ENCODE data around the gene AJUBA. TPM values are rescaled to one million over a fixed set of nuclear protein-coding genes. Genes with fewer than 3 reads are reported as not detected.

Gene AJUBA
- total and polyA plus RNA-seq, 2 donors (not counting 1 experiment from before 2014, with no cell fraction given): 1.6 TPM; not detected in 1

DNA sequence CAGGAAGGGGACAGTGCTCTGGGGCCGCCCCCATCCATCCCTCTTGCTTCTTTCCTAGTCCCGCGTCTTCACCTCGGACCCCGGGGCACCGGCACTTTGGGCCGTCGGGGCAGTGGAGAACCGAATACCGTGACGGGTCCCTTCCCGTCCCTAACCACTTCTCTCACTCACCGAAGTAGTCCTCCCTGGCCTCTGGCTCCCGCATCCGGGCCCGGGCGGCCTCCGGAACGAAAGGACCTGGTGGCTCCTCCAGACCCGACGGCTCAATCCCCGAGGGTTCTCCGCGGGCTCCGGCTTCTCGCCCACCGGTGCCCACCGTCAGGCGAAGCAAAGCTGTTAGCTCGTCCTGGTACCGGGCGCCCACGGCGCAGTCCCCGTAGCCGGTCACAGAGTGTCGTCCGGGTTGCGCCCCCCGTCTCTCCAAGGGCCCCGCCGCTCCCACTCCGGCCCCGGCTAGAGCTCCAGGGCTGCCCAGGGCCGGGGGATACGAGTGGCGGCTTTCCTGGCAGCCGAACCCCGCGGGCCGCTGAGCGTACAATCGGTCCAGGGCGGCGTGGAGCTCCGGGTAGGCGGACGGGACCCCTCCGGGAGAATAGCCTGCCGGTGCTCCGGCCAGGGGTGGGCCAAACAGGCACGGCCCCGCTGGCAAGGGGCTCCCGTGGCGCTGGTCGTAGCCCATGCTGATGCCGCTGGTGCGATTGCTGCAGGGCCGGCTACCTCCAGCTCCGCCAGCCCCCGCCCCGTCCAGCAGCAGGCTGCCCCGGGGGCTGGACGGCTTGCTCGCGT lies 1.1 kb downstream of the AJUBA start:
- H3K4me1 Mint-ChIP-seq: peaks cover 15% of the 10 kb centered on the region
- Histone ChIP-seq H3K27ac (ENCODE audit: low read length in 2 of 2) (no peak overlapping the region), H3K9ac (ENCODE audit: low read length) (peak overlapping the region; percentile 71), H3K79me2 (ENCODE audit: control insufficient read depth, insufficient read depth, low read length) (no peaks in the 10 kb centered on the region), H3K36me3 (replicated peaks in 1 of 2; ENCODE audit: control extremely low read depth in 1 of 2, control insufficient read depth in 1 of 2, extremely low read depth in 1 of 2, insufficient read depth in 2 of 2, low read length in 1 of 2) (no peaks in the 10 kb centered on the region), H3K9me3 (ENCODE audit: control extremely low read depth in 1 of 3, control insufficient read depth in 2 of 3, insufficient read depth in 1 of 3, low read length in 2 of 3) (peaks cover 0 to 8% (median 0%) of the 10 kb centered on the region in 3 donors), H4K20me1 (ENCODE audit: control insufficient read depth, insufficient read depth, low read length, poor library complexity, severe bottlenecking) (no peaks in the 10 kb centered on the region), H3K4me1 (ENCODE audit: control insufficient read depth in 2 of 2, insufficient read depth in 2 of 2, low read length in 2 of 2) (peaks cover 26 to 36% of the 10 kb centered on the region in 2 donors), H3K4me2 (replicated peaks; ENCODE audit: low read depth, low read length, poor library complexity, severe bottlenecking) (peak overlapping the region; percentile 95), H3K4me3 (ENCODE audit: control extremely low read depth in 1 of 5, extremely low read depth in 1 of 5, insufficient read depth in 1 of 5, low read depth in 2 of 5, low read length in 4 of 5) (peak overlapping the region in 4 of 5 experiments; percentile 58 to 80 (median 72)), H2AFZ (ENCODE audit: insufficient read depth, low read depth, low read length, poor library complexity, severe bottlenecking) (peak overlapping the region; percentile 90), H3K27me3 (replicated peaks in 1 of 4; ENCODE audit: control extremely low read depth in 1 of 4, control insufficient read depth in 3 of 4, insufficient read depth in 4 of 4, low read length in 3 of 4) (peaks cover 0 to 35% (median 15%) of the 10 kb centered on the region in 4 experiments)
- intact Hi-C loops (cut with micrococcal nuclease): loop anchor here (5.0 to 10.0 kb wide), 2 partner anchors 109 to 666 kb away; partner anchors contain the start of gene LRP10
- POLR2A ChIA-PET: interaction anchor here (0.5 to 2.0 kb wide), 6 partner anchors 36 to 861 kb away, joined by 3 to 6 read pairs (median 4); no protein-coding TSS in a partner anchor
- WGBS (ENCODE audit: insufficient coverage): 13% methylated on average over 75 of the region's 76 CpGs
- ATAC-seq (ENCODE audit: low read depth) (no peak), DNase-seq (peak; percentile 58)
- H3K9me3 Mint-ChIP-seq (ENCODE audit: insufficient read depth): no peaks in the 10 kb centered on the region
- CTCF ChIA-PET: interaction anchor here (0.7 to 36.3 kb wide), 14 partner anchors 9 to 597 kb away, joined by 3 to 1134 read pairs (median 8); partner anchors contain the start of genes C14orf93, CDH24 and PRMT5
- H3K27me3 Mint-ChIP-seq: peaks cover 4% of the 10 kb centered on the region
- H3K4me3 Mint-ChIP-seq: peak overlapping the region; percentile 47
- no peak overlapping the region for H3K27ac Mint-ChIP-seq
- TF ChIP-seq EZH2 (IDR thresholded peaks at IDR 0.05; ENCODE audit: borderline replicate concordance, insufficient read depth, low read depth, low read length, poor library complexity, severe bottlenecking) (peak; percentile 91), CTCF (IDR thresholded peaks at IDR 0.05) (no peak)

Data from B cell (primary cell).